ENCODE results near the gene INA.

INA gene

DNA sequence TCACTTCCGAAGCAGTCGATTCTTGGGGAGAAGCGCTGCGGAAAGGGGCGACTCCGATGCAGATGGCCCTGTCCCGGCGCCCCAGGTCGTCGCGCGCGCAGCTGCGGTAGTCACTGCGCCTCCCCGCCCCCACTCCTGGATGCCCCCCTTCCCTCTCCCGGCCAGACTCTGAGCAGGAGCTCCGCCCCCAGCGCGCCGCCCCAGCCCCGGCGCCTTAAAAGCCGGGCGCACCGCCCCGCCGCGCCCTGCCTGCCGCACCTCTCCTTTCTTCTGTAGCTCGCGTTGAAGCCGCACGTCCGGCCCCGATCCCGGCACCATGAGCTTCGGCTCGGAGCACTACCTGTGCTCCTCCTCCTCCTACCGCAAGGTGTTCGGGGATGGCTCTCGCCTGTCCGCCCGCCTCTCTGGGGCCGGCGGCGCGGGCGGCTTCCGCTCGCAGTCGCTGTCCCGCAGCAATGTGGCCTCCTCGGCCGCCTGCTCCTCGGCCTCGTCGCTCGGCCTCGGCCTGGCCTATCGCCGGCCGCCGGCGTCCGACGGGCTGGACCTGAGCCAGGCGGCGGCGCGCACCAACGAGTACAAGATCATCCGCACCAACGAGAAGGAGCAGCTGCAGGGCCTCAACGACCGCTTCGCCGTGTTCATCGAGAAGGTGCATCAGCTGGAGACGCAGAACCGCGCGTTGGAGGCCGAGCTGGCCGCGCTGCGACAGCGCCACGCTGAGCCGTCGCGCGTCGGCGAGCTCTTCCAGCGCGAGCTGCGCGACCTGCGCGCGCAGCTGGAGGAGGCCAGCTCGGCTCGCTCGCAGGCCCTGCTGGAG, at the start of gene INA:
INA (plus strand) TSS at position 243 of the 817 bp plus-strand sequence; CDS start at position 317, 74 bp downstream.
- no peak within 1 kb of the TSS for H3K9ac ChIP-seq (ENCODE audit: insufficient read length)
- peak within 1 kb of the TSS; percentile 52; the same call in 1 of the 2 replicates for H3K4me3 ChIP-seq
- no peak for TF ChIP-seq EZH2 (IDR thresholded peaks at IDR 0.05)
- TF ChIP-seq FOXP2 (optimal IDR thresholded peaks at IDR 0.05; ENCODE audit: control extremely low read depth, extremely low read length, insufficient read depth), result no peak
- no peak for TF ChIP-seq POLR2AphosphoS5 (IDR thresholded peaks at IDR 0.05; ENCODE audit: borderline replicate concordance, low read depth, low read length)
- H3K9me3 ChIP-seq (ENCODE audit: low read depth, low read length), result no peaks in the 10 kb centered on the region
- no peaks in the 10 kb centered on the region for H3K36me3 ChIP-seq (ENCODE audit: insufficient read depth, low read length)
- DNase-seq (ENCODE audit: low read depth, low spot score), result no peak
- H3K27ac ChIP-seq, result no peak within 1 kb of the TSS

GRCh38 chr10:103227416-103227815, 49.5 kb upstream of the INA start:
- TF ChIP-seq FOXP2 (optimal IDR thresholded peaks at IDR 0.05; ENCODE audit: control extremely low read depth, extremely low read length, insufficient read depth) (no peak), EZH2 (IDR thresholded peaks at IDR 0.05) (no peak), POLR2AphosphoS5 (IDR thresholded peaks at IDR 0.05; ENCODE audit: borderline replicate concordance, low read depth, low read length) (no peak)
- DNase-seq (ENCODE audit: low read depth, low spot score), result no peak
- Histone ChIP-seq H3K4me3 (no peak overlapping the region), H3K9me3 (ENCODE audit: low read depth, low read length) (no peaks in the 10 kb centered on the region), H3K27ac (no peak overlapping the region), H3K9ac (ENCODE audit: insufficient read length) (no peak overlapping the region), H3K36me3 (ENCODE audit: insufficient read depth, low read length) (no peaks in the 10 kb centered on the region)

- no peak for DNase-seq (ENCODE audit: low read depth, low spot score)
- Histone ChIP-seq H3K36me3 (ENCODE audit: insufficient read depth, low read length) (no peaks in the 10 kb centered on the region), H3K4me3 (no peak overlapping the region), H3K9me3 (ENCODE audit: low read depth, low read length) (no peaks in the 10 kb centered on the region), H3K27ac (no peak overlapping the region), H3K9ac (ENCODE audit: insufficient read length) (no peak overlapping the region)
- TF ChIP-seq POLR2AphosphoS5 (IDR thresholded peaks at IDR 0.05; ENCODE audit: borderline replicate concordance, low read depth, low read length), result no peak
- TF ChIP-seq EZH2 (IDR thresholded peaks at IDR 0.05), result no peak
- TF ChIP-seq FOXP2 (optimal IDR thresholded peaks at IDR 0.05; ENCODE audit: control extremely low read depth, extremely low read length, insufficient read depth), result no peak
Measured at GRCh38 chr10:103231047-103231551, 45.8 kb upstream of the INA start.

- H3K27ac ChIP-seq, result no peak overlapping the region
- H3K36me3 ChIP-seq (ENCODE audit: insufficient read depth, low read length), result no peaks in the 10 kb centered on the region
- H3K4me3 ChIP-seq, result no peak overlapping the region
- DNase-seq (ENCODE audit: low read depth, low spot score), result no peak
- H3K9me3 ChIP-seq (ENCODE audit: low read depth, low read length), result no peaks in the 10 kb centered on the region
- TF ChIP-seq POLR2AphosphoS5 (IDR thresholded peaks at IDR 0.05; ENCODE audit: borderline replicate concordance, low read depth, low read length), result no peak
- no peak for TF ChIP-seq FOXP2 (optimal IDR thresholded peaks at IDR 0.05; ENCODE audit: control extremely low read depth, extremely low read length, insufficient read depth)
- TF ChIP-seq EZH2 (IDR thresholded peaks at IDR 0.05), result no peak
- no peak overlapping the region for H3K9ac ChIP-seq (ENCODE audit: insufficient read length)
Measured at GRCh38 chr10:103232131-103232673, 44.7 kb upstream of the INA start.

- no peak for DNase-seq (ENCODE audit: low read depth, low spot score)
- Histone ChIP-seq H3K9me3 (ENCODE audit: low read depth, low read length) (no peaks in the 10 kb centered on the region), H3K9ac (ENCODE audit: insufficient read length) (no peak overlapping the region), H3K4me3 (no peak overlapping the region), H3K36me3 (ENCODE audit: insufficient read depth, low read length) (no peaks in the 10 kb centered on the region), H3K27ac (no peak overlapping the region)
- TF ChIP-seq POLR2AphosphoS5 (IDR thresholded peaks at IDR 0.05; ENCODE audit: borderline replicate concordance, low read depth, low read length), result no peak
- no peak for TF ChIP-seq FOXP2 (optimal IDR thresholded peaks at IDR 0.05; ENCODE audit: control extremely low read depth, extremely low read length, insufficient read depth)
- TF ChIP-seq EZH2 (IDR thresholded peaks at IDR 0.05), result no peak
Measured at GRCh38 chr10:103232772-103233488, 44.0 kb upstream of the INA start.

DNA sequence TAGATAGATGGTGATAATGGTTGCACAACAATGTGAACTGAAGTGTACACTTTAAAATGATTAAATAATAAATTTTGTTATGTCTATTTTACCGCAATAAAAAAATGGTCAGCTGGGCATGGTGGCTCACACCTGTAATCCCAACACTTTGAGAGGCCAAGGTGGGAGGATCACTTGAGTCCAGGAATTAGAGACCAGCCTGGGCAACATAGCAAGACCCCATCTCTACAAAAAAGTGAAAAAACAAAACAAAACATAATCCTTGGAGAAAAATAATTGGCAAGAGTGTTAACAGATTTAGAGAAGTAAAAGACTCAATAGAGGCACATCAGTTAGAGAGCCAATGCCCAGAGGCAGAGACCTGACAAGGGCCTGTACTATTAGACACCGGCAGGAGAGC, 41.2 kb upstream of the INA start:
- no peaks in the 10 kb centered on the region for H3K36me3 ChIP-seq (ENCODE audit: insufficient read depth, low read length)
- H3K4me3 ChIP-seq, result no peak overlapping the region
- no peak overlapping the region for H3K9ac ChIP-seq (ENCODE audit: insufficient read length)
- no peaks in the 10 kb centered on the region for H3K9me3 ChIP-seq (ENCODE audit: low read depth, low read length)
- no peak for TF ChIP-seq FOXP2 (optimal IDR thresholded peaks at IDR 0.05; ENCODE audit: control extremely low read depth, extremely low read length, insufficient read depth)
- TF ChIP-seq EZH2 (IDR thresholded peaks at IDR 0.05), result no peak
- no peak for TF ChIP-seq POLR2AphosphoS5 (IDR thresholded peaks at IDR 0.05; ENCODE audit: borderline replicate concordance, low read depth, low read length)
- DNase-seq (ENCODE audit: low read depth, low spot score), result no peak
- no peak overlapping the region for H3K27ac ChIP-seq

GRCh38 chr10:103238506-103239252, 38.3 kb upstream of the INA start:
- H3K4me3 ChIP-seq, result no peak overlapping the region
- H3K36me3 ChIP-seq (ENCODE audit: insufficient read depth, low read length), result no peaks in the 10 kb centered on the region
- DNase-seq (ENCODE audit: low read depth, low spot score), result no peak
- TF ChIP-seq EZH2 (IDR thresholded peaks at IDR 0.05) (no peak), POLR2AphosphoS5 (IDR thresholded peaks at IDR 0.05; ENCODE audit: borderline replicate concordance, low read depth, low read length) (no peak), FOXP2 (optimal IDR thresholded peaks at IDR 0.05; ENCODE audit: control extremely low read depth, extremely low read length, insufficient read depth) (no peak)
- H3K9me3 ChIP-seq (ENCODE audit: low read depth, low read length), result no peaks in the 10 kb centered on the region
- H3K9ac ChIP-seq (ENCODE audit: insufficient read length), result no peak overlapping the region
- H3K27ac ChIP-seq, result no peak overlapping the region
